ENCODE measurements around the gene ADAMTS8.

ADAMTS8 gene

DNA sequence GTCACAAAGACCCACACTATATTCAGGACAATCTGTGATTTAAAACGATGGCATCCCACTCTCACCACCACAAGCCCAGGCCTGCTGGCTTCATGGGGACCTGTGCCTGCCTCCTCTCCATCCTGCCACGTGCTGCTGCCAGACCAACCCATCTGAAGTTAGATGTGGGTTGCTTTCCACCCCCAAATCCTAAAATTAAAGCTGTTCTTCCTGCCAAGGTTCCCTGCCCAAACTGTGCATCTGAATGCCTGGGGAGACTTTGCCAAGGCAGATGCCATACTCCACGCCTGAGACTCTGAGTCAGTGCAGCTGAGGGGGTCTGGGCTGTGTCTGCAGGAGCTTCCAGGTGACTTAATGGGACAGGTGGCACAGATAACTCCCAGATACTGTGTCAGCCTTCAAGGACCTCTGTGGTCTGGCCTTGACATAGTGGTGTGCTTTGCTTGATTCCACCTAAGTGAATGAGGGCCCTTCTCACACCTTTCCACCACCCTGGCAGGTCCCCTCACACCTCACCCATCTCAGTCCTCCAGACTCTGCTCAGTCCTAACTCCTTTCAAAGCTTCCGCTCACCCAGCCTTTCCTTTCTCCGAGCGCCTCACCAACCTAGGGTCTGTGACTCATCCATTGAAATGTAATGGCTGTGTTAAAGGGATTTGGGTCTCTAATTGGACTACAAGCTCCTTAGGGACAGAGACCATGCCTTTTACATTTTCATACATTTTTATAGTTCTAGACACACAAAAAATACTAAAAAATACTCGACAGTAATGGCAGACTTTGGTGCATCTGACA lies 18.6 kb downstream of the ADAMTS8 start:
- H3K9me3 ChIP-seq (ENCODE audit: control insufficient read depth, low read depth, low read length) = no peaks in the 10 kb centered on the region
- H3K4me3 ChIP-seq (ENCODE audit: low read length) = no peak overlapping the region
- peaks cover 7% of the 10 kb centered on the region for H3K4me1 ChIP-seq (ENCODE audit: control insufficient read depth, low read depth, low read length)
- H3K9ac ChIP-seq (ENCODE audit: low read length) = no peak overlapping the region
- H3K27me3 ChIP-seq (ENCODE audit: control insufficient read depth, insufficient read depth, low read length) = no peaks in the 10 kb centered on the region
- H3K27ac ChIP-seq (ENCODE audit: low read length) = no peak overlapping the region
- peaks cover 3% of the 10 kb centered on the region for H3K36me3 ChIP-seq (ENCODE audit: control insufficient read depth, low read depth, low read length)

- peaks cover 15% of the 10 kb centered on the region for H3K4me1 ChIP-seq (ENCODE audit: control insufficient read depth, low read depth, low read length)
- no peak overlapping the region for H3K27ac ChIP-seq (ENCODE audit: low read length)
- H3K4me3 ChIP-seq (ENCODE audit: low read length) = no peak overlapping the region
- no peaks in the 10 kb centered on the region for H3K9me3 ChIP-seq (ENCODE audit: control insufficient read depth, low read depth, low read length)
- H3K36me3 ChIP-seq (ENCODE audit: control insufficient read depth, low read depth, low read length) = peaks cover 3% of the 10 kb centered on the region
- no peak overlapping the region for H3K9ac ChIP-seq (ENCODE audit: low read length)
- no peaks in the 10 kb centered on the region for H3K27me3 ChIP-seq (ENCODE audit: control insufficient read depth, insufficient read depth, low read length)
These were observed 19.5 kb downstream of the ADAMTS8 start for GRCh38 chr11:130408901-130409300.

GRCh38 chr11:130408401-130408890 lies 20.0 kb downstream of the ADAMTS8 start:
- Histone ChIP-seq H3K27ac (ENCODE audit: low read length) (no peak overlapping the region), H3K9me3 (ENCODE audit: control insufficient read depth, low read depth, low read length) (no peaks in the 10 kb centered on the region), H3K9ac (ENCODE audit: low read length) (no peak overlapping the region), H3K4me3 (ENCODE audit: low read length) (no peak overlapping the region), H3K4me1 (ENCODE audit: control insufficient read depth, low read depth, low read length) (peaks cover 20% of the 10 kb centered on the region), H3K27me3 (ENCODE audit: control insufficient read depth, insufficient read depth, low read length) (no peaks in the 10 kb centered on the region), H3K36me3 (ENCODE audit: control insufficient read depth, low read depth, low read length) (peaks cover 3% of the 10 kb centered on the region)

DNA sequence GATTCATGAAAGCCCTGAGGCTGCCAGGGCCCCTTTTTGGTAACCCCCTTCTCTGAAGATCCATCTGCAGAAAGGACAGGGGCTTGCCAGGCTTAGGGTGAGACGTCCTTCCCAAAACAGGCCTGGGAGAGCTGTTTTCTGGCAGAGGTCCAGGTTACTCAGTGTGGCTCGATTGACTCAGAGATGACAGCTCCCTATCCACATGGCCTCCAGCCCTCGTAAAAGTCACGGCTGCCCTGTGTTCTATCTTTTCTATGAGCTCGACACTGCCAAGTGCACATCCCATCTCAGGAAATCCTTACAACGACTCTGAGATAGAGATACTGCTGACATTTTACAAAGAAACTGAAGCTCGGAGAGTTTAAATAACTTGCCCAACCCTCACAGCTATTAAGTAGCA lies 20.4 kb downstream of the ADAMTS8 start:
- Histone ChIP-seq H3K36me3 (ENCODE audit: control insufficient read depth, low read depth, low read length) (peaks cover 3% of the 10 kb centered on the region), H3K9me3 (ENCODE audit: control insufficient read depth, low read depth, low read length) (no peaks in the 10 kb centered on the region), H3K27ac (ENCODE audit: low read length) (no peak overlapping the region), H3K4me1 (ENCODE audit: control insufficient read depth, low read depth, low read length) (peaks cover 24% of the 10 kb centered on the region), H3K4me3 (ENCODE audit: low read length) (no peak overlapping the region), H3K27me3 (ENCODE audit: control insufficient read depth, insufficient read depth, low read length) (no peaks in the 10 kb centered on the region), H3K9ac (ENCODE audit: low read length) (no peak overlapping the region)

DNA sequence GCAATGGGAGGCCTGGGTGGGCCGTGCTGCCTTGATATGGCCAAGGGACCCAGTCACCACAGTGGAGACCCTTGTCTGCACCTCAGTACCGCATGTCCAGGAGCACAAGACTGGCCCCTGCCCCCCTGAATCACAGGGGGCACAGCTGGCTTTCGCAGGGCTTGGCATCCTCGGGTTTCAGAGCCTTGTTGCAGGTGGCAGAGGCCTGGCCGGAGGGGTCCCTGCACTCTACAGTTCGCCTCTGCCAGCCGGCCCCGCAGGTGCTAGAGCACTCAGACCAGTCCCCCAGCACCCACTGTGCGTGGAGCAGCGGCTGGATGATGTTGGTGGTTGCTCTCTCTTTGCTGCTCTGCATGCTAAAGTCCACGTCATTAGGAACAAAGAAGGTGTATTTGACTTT lies 23.0 kb downstream of the ADAMTS8 start:
- no peak overlapping the region for H3K27ac ChIP-seq (ENCODE audit: low read length)
- peaks cover 29% of the 10 kb centered on the region for H3K4me1 ChIP-seq (ENCODE audit: control insufficient read depth, low read depth, low read length)
- no peaks in the 10 kb centered on the region for H3K9me3 ChIP-seq (ENCODE audit: control insufficient read depth, low read depth, low read length)
- H3K27me3 ChIP-seq (ENCODE audit: control insufficient read depth, insufficient read depth, low read length) = no peaks in the 10 kb centered on the region
- H3K36me3 ChIP-seq (ENCODE audit: control insufficient read depth, low read depth, low read length) = peaks cover 3% of the 10 kb centered on the region
- no peak overlapping the region for H3K9ac ChIP-seq (ENCODE audit: low read length)
- no peak overlapping the region for H3K4me3 ChIP-seq (ENCODE audit: low read length)

DNA sequence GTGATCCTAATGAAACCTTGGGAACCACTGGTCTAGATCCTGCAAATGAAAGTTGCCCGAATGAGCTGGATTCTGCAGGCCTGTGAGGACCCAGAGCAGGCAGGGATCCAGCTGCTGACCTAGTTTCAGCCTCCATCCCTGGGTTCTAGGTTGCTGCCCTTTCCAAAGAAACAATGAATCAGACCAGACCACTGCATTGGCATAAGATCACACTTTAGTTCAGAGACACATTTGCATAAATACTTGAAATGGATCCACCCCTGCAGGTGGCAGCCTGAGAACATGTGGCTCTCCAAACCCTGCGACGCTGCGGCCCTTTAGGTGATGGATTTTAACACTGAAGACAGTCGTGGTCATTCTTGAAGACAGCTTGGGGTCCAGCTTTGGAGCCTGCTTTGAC lies 23.7 kb downstream of the ADAMTS8 start:
- H3K9ac ChIP-seq (ENCODE audit: low read length) = no peak overlapping the region
- H3K27ac ChIP-seq (ENCODE audit: low read length) = no peak overlapping the region
- no peaks in the 10 kb centered on the region for H3K27me3 ChIP-seq (ENCODE audit: control insufficient read depth, insufficient read depth, low read length)
- peaks cover 3% of the 10 kb centered on the region for H3K36me3 ChIP-seq (ENCODE audit: control insufficient read depth, low read depth, low read length)
- no peak overlapping the region for H3K4me3 ChIP-seq (ENCODE audit: low read length)
- H3K9me3 ChIP-seq (ENCODE audit: control insufficient read depth, low read depth, low read length) = no peaks in the 10 kb centered on the region
- peaks cover 29% of the 10 kb centered on the region for H3K4me1 ChIP-seq (ENCODE audit: control insufficient read depth, low read depth, low read length)

GRCh38 chr11:130403967-130404366 lies 24.4 kb downstream of the ADAMTS8 start:
- Histone ChIP-seq H3K36me3 (ENCODE audit: control insufficient read depth, low read depth, low read length) (peaks cover 3% of the 10 kb centered on the region), H3K27ac (ENCODE audit: low read length) (peak overlapping the region; percentile 36), H3K9ac (ENCODE audit: low read length) (peak overlapping the region; percentile 37), H3K27me3 (ENCODE audit: control insufficient read depth, insufficient read depth, low read length) (no peaks in the 10 kb centered on the region), H3K4me1 (ENCODE audit: control insufficient read depth, low read depth, low read length) (peaks cover 29% of the 10 kb centered on the region), H3K4me3 (ENCODE audit: low read length) (peak overlapping the region; percentile 24), H3K9me3 (ENCODE audit: control insufficient read depth, low read depth, low read length) (no peaks in the 10 kb centered on the region)

- H3K4me3 ChIP-seq (ENCODE audit: low read length) = peak overlapping the region; percentile 24
- H3K27ac ChIP-seq (ENCODE audit: low read length) = peak overlapping the region; percentile 36
- H3K4me1 ChIP-seq (ENCODE audit: control insufficient read depth, low read depth, low read length) = peaks cover 32% of the 10 kb centered on the region
- H3K36me3 ChIP-seq (ENCODE audit: control insufficient read depth, low read depth, low read length) = peaks cover 3% of the 10 kb centered on the region
- H3K27me3 ChIP-seq (ENCODE audit: control insufficient read depth, insufficient read depth, low read length) = no peaks in the 10 kb centered on the region
- H3K9me3 ChIP-seq (ENCODE audit: control insufficient read depth, low read depth, low read length) = no peaks in the 10 kb centered on the region
- H3K9ac ChIP-seq (ENCODE audit: low read length) = peak overlapping the region; percentile 37
These were observed 25.1 kb downstream of the ADAMTS8 start for GRCh38 chr11:130403271-130403804.

- Histone ChIP-seq H3K9me3 (ENCODE audit: control insufficient read depth, low read depth, low read length) (no peaks in the 10 kb centered on the region), H3K36me3 (ENCODE audit: control insufficient read depth, low read depth, low read length) (peaks cover 3% of the 10 kb centered on the region), H3K27me3 (ENCODE audit: control insufficient read depth, insufficient read depth, low read length) (no peaks in the 10 kb centered on the region), H3K27ac (ENCODE audit: low read length) (no peak overlapping the region), H3K4me1 (ENCODE audit: control insufficient read depth, low read depth, low read length) (peaks cover 32% of the 10 kb centered on the region), H3K4me3 (ENCODE audit: low read length) (no peak overlapping the region), H3K9ac (ENCODE audit: low read length) (no peak overlapping the region)
These were observed 25.8 kb downstream of the ADAMTS8 start for GRCh38 chr11:130402570-130402969.

DNA sequence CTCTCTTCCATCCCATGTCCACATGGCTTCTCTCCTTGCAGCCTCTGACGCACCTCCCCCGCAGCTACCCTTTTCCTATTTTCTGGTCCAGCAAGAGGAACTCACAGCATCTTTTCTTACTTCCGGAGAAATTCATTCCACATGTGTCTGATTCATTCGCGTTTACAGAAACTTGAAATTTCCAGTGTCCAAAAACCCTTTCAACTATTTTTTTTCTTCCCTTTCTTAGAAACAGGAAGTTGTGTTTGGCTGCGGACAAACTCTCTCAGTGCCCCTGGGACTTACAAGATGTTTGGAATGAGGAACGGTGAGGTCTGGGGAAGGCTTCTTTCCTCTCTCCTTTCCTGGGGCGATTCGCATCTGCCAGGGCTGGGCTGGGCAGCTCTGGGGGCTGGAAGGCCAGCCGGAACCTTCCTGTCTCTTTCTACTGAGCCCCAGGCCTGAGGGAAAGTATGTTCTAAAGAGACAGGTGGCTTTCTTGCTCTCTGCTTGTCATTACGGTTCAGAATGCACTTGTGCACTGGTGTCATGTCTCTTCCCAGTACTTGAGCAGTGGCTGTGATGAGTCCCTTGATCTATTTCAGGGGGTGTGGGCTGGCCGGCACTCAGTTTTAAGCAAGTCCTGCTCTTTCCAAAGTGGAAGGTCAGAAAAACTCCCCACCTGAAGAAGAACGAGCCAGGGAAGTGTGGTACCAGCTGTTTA lies 27.5 kb downstream of the ADAMTS8 start:
- Histone ChIP-seq H3K27me3 (ENCODE audit: control insufficient read depth, insufficient read depth, low read length) (no peaks in the 10 kb centered on the region), H3K9me3 (ENCODE audit: control insufficient read depth, low read depth, low read length) (no peaks in the 10 kb centered on the region)

GRCh38 chr11:130399196-130399595 lies 29.2 kb downstream of the ADAMTS8 start:
- Histone ChIP-seq H3K9me3 (ENCODE audit: control insufficient read depth, low read depth, low read length) (no peaks in the 10 kb centered on the region), H3K4me3 (ENCODE audit: low read length) (no peak overlapping the region), H3K36me3 (ENCODE audit: control insufficient read depth, low read depth, low read length) (no peaks in the 10 kb centered on the region), H3K9ac (ENCODE audit: low read length) (no peak overlapping the region), H3K4me1 (ENCODE audit: control insufficient read depth, low read depth, low read length) (peaks cover 19% of the 10 kb centered on the region), H3K27ac (ENCODE audit: low read length) (no peak overlapping the region), H3K27me3 (ENCODE audit: control insufficient read depth, insufficient read depth, low read length) (no peaks in the 10 kb centered on the region)

More for the DNA sequence above, 27.5 kb downstream of the ADAMTS8 start:
- H3K36me3 ChIP-seq (ENCODE audit: control insufficient read depth, low read depth, low read length) = no peaks in the 10 kb centered on the region
- no peak overlapping the region for H3K4me3 ChIP-seq (ENCODE audit: low read length)
- H3K9ac ChIP-seq (ENCODE audit: low read length) = no peak overlapping the region
- H3K4me1 ChIP-seq (ENCODE audit: control insufficient read depth, low read depth, low read length) = peaks cover 32% of the 10 kb centered on the region
- no peak overlapping the region for H3K27ac ChIP-seq (ENCODE audit: low read length)

All from iPS-18a (cell line).